SK-N-SH treated with all-trans-retinoic acid at 6 μM for 48 hours (cell line): Measurements from ENCODE around the gene SRGN.

ENCODE experiments used
- ATAC-seq: fragments of 200-7000 bp; cut with Tn5 transposase; 3 replicates; pipeline ENCODE4 v1.9.1; 2020; ENCODE audit warnings: mild to moderate bottlenecking, moderate library complexity
- BACH2 ChIP-seq: fragments of 250-450 bp; sonication (Bioruptor Pico); IDR thresholded peaks from 2 replicates; pipeline ENCODE4 v1.9.0; 2021; ENCODE audit warnings: mild to moderate bottlenecking, borderline replicate concordance
- ESRRG ChIP-seq: fragments of 250-450 bp; sonication (Bioruptor Pico); IDR thresholded peaks from 2 replicates; pipeline ENCODE4 v1.6.1; 2021; ENCODE audit warnings: mild to moderate bottlenecking
- GLIS3 ChIP-seq: fragments of 250-450 bp; sonication (Bioruptor Pico); IDR thresholded peaks from 2 replicates; pipeline ENCODE4 v1.5.0; 2020; ENCODE audit warnings: mild to moderate bottlenecking, moderate library complexity
- ISL1 ChIP-seq: fragments of 250-450 bp; sonication (Bioruptor Pico); IDR thresholded peaks from 2 replicates; pipeline ENCODE4 v2.1.2; 2022; ENCODE audit warnings: mild to moderate bottlenecking, moderate library complexity
- PPARA ChIP-seq: fragments of 250-450 bp; sonication (Bioruptor Pico); IDR thresholded peaks from 2 replicates; pipeline ENCODE4 v1.5.0; 2020; ENCODE audit warnings: mild to moderate bottlenecking, borderline replicate concordance
- RARB ChIP-seq: fragments of 250-450 bp; sonication (Bioruptor Pico); IDR thresholded peaks from 2 replicates; pipeline ENCODE4 v1.8.0; 2021; ENCODE audit warnings: mild to moderate bottlenecking, moderate library complexity
- SNAI2 ChIP-seq: fragments of 250-450 bp; sonication (Bioruptor Pico); IDR thresholded peaks from 2 replicates; pipeline ENCODE4 v1.5.0; 2020; ENCODE audit warnings: mild to moderate bottlenecking, moderate library complexity
- TCF4 ChIP-seq: fragments of 250-450 bp; sonication (Bioruptor Pico); IDR thresholded peaks from 2 replicates; pipeline ENCODE4 v1.8.0; 2021; ENCODE audit warnings: mild to moderate bottlenecking, moderate library complexity, borderline replicate concordance
- TOX ChIP-seq: fragments of 250-450 bp; sonication (Bioruptor Pico); IDR thresholded peaks from 2 replicates; pipeline ENCODE4 v1.8.0; 2021; ENCODE audit warnings: mild to moderate bottlenecking, moderate library complexity, borderline replicate concordance
- ZC3H10 ChIP-seq: fragments of 250-450 bp; sonication (Bioruptor Pico); IDR thresholded peaks from 2 replicates; pipeline ENCODE4 v1.5.1; 2021; ENCODE audit warnings: mild to moderate bottlenecking, moderate library complexity
- ZFP30 ChIP-seq: fragments of 450-650 bp; formaldehyde crosslinking; IDR thresholded peaks from 2 replicates; pipeline ENCODE4 v1.5.0; 2022; ENCODE audit warnings: mild to moderate bottlenecking, moderate library complexity
- ZNF565 ChIP-seq: fragments of 450-650 bp; formaldehyde crosslinking; conservative IDR thresholded peaks from 2 replicates; pipeline ENCODE4 v1.5.0; 2020; ENCODE audit warnings: low read depth, mild to moderate bottlenecking, moderate library complexity
- ZNF70 ChIP-seq: fragments of 450-650 bp; formaldehyde crosslinking; IDR thresholded peaks from 2 replicates; pipeline ENCODE4 v1.5.0; 2020; ENCODE audit warnings: mild to moderate bottlenecking, moderate library complexity
- TF ChIP-seq, protein P1 (sequence below): fragments of 250-450 bp; sonication (Bioruptor Pico); IDR thresholded peaks from 2 replicates; pipeline ENCODE4 v1.8.0; 2021; ENCODE audit warnings: low read depth, mild to moderate bottlenecking, moderate library complexity, borderline replicate concordance
- TF ChIP-seq, protein P2 (sequence below): fragments of 250-450 bp; sonication (Bioruptor Pico); IDR thresholded peaks from 2 replicates; pipeline ENCODE4 v1.5.1; 2021; ENCODE audit warnings: mild to moderate bottlenecking, moderate library complexity
- TF ChIP-seq, protein P3 (sequence below): fragments of 250-450 bp; sonication (Bioruptor Pico); IDR thresholded peaks from 2 replicates; pipeline ENCODE4 v1.8.0; 2020; ENCODE audit warnings: mild to moderate bottlenecking, moderate library complexity, borderline replicate concordance
- TF ChIP-seq, protein P4 (sequence below): fragments of 250-450 bp; sonication (Bioruptor Pico); IDR thresholded peaks from 2 replicates; pipeline ENCODE4 v1.5.1; 2020; ENCODE audit warnings: low read depth, mild to moderate bottlenecking, moderate library complexity
- TF ChIP-seq, protein P5 (sequence below): fragments of 250-450 bp; sonication (Bioruptor Pico); IDR thresholded peaks from 2 replicates; pipeline ENCODE4 v1.5.0; 2020; ENCODE audit warnings: mild to moderate bottlenecking, moderate library complexity

SRGN gene

DNA sequence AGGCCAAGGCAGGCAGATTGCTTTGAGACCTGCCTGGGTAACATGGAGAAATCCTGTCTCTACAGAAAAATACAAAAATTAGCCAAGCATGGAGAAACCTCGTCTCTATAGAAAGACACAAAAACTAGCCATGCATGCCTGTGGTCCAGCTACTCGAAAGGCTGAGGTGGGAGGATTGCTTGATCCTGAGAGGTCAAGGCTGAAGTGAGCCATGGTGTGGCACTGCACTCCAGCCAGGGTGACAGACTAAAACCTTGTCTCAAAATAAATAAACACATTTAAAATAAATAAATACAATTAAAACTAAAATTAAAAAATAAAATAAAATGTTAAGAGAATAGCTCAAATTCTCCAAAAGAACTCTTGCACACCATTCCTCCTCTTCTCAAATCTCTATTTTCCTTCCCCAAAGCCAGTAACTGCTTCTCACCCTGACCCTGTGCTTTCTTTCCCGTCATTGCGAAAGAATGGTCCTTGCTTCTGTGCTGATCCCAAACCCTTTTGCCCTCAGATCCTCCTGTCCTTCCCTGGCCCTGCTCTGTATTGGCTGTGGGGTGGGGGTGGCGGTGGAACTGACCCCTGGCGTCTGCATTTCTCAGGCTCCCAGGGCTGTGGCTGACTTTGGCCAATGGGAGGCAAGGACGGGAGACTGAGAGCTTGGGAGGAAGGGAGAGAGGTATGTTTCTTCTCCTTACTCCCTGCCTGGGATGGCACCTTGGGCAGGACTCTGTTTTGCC lies 12.4 kb downstream of the SRGN start (continued):
- TF ChIP-seq, protein P1, sequence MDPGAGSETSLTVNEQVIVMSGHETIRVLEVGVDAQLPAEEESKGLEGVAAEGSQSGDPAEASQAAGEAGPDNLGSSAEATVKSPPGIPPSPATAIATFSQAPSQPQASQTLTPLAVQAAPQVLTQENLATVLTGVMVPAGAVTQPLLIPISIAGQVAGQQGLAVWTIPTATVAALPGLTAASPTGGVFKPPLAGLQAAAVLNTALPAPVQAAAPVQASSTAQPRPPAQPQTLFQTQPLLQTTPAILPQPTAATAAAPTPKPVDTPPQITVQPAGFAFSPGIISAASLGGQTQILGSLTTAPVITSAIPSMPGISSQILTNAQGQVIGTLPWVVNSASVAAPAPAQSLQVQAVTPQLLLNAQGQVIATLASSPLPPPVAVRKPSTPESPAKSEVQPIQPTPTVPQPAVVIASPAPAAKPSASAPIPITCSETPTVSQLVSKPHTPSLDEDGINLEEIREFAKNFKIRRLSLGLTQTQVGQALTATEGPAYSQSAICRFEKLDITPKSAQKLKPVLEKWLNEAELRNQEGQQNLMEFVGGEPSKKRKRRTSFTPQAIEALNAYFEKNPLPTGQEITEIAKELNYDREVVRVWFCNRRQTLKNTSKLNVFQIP (CRISPR knock-in tag): no peak
- TF ChIP-seq ZFP30 (CRISPR knock-in tag) (no peak), TCF4 (no peak), ZNF565 (CRISPR knock-in tag) (no peak)
- TF ChIP-seq, all 23 proteins: peak for 0

DNA sequence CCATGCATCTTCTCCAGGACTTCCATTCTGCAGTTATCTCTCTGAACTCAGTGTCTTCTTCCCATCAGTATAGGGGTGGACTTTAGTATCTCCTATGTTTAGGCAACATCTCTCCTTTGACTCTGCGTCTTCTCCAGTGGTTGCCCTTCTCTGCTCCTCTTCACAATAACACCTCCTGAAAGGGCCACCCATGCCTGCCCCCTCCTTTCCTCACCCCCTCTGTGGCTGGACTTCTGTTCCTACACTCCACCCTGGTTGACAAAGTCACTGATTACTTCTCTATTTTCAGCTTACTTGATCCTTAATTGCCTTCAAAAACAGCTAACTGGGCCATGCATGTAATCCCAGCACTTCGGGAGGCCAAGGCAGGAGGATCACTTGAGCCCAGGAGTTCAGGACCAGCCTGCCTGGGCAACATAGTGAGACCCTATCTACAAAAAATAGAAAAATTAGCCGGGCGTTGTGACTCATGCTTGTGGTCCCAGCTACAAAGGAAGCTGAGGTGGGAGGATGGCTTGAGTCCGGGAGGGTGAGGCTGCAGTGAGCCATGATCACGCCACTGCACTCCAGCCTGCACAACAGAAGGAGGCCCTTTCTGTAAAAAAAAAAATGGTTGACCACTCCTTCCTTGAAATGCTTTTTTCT lies 13.7 kb downstream of the SRGN start:
- no peak for ATAC-seq
- TF ChIP-seq ZC3H10 (no peak), GLIS3 (CRISPR knock-in tag) (no peak), ZFP30 (CRISPR knock-in tag) (no peak), PPARA (no peak), ESRRG (CRISPR knock-in tag) (no peak), ZNF70 (CRISPR knock-in tag) (no peak), TCF4 (no peak), RARB (CRISPR knock-in tag) (no peak), ZNF565 (CRISPR knock-in tag) (no peak), ISL1 (CRISPR knock-in tag) (no peak), TOX (CRISPR knock-in tag) (no peak), SNAI2 (CRISPR knock-in tag) (no peak), BACH2 (CRISPR knock-in tag) (no peak)
- TF ChIP-seq, protein P2, sequence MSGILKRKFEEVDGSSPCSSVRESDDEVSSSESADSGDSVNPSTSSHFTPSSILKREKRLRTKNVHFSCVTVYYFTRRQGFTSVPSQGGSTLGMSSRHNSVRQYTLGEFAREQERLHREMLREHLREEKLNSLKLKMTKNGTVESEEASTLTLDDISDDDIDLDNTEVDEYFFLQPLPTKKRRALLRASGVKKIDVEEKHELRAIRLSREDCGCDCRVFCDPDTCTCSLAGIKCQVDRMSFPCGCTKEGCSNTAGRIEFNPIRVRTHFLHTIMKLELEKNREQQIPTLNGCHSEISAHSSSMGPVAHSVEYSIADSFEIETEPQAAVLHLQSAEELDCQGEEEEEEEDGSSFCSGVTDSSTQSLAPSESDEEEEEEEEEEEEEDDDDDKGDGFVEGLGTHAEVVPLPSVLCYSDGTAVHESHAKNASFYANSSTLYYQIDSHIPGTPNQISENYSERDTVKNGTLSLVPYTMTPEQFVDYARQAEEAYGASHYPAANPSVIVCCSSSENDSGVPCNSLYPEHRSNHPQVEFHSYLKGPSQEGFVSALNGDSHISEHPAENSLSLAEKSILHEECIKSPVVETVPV: no peak
- TF ChIP-seq, protein P1 (CRISPR knock-in tag): no peak
- TF ChIP-seq, protein P3, sequence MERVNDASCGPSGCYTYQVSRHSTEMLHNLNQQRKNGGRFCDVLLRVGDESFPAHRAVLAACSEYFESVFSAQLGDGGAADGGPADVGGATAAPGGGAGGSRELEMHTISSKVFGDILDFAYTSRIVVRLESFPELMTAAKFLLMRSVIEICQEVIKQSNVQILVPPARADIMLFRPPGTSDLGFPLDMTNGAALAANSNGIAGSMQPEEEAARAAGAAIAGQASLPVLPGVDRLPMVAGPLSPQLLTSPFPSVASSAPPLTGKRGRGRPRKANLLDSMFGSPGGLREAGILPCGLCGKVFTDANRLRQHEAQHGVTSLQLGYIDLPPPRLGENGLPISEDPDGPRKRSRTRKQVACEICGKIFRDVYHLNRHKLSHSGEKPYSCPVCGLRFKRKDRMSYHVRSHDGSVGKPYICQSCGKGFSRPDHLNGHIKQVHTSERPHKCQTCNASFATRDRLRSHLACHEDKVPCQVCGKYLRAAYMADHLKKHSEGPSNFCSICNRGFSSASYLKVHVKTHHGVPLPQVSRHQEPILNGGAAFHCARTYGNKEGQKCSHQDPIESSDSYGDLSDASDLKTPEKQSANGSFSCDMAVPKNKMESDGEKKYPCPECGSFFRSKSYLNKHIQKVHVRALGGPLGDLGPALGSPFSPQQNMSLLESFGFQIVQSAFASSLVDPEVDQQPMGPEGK: no peak
- TF ChIP-seq, protein P4, sequence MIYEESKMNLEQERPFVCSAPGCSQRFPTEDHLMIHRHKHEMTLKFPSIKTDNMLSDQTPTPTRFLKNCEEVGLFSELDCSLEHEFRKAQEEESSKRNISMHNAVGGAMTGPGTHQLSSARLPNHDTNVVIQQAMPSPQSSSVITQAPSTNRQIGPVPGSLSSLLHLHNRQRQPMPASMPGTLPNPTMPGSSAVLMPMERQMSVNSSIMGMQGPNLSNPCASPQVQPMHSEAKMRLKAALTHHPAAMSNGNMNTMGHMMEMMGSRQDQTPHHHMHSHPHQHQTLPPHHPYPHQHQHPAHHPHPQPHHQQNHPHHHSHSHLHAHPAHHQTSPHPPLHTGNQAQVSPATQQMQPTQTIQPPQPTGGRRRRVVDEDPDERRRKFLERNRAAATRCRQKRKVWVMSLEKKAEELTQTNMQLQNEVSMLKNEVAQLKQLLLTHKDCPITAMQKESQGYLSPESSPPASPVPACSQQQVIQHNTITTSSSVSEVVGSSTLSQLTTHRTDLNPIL (CRISPR knock-in tag): no peak
- TF ChIP-seq, protein P5, sequence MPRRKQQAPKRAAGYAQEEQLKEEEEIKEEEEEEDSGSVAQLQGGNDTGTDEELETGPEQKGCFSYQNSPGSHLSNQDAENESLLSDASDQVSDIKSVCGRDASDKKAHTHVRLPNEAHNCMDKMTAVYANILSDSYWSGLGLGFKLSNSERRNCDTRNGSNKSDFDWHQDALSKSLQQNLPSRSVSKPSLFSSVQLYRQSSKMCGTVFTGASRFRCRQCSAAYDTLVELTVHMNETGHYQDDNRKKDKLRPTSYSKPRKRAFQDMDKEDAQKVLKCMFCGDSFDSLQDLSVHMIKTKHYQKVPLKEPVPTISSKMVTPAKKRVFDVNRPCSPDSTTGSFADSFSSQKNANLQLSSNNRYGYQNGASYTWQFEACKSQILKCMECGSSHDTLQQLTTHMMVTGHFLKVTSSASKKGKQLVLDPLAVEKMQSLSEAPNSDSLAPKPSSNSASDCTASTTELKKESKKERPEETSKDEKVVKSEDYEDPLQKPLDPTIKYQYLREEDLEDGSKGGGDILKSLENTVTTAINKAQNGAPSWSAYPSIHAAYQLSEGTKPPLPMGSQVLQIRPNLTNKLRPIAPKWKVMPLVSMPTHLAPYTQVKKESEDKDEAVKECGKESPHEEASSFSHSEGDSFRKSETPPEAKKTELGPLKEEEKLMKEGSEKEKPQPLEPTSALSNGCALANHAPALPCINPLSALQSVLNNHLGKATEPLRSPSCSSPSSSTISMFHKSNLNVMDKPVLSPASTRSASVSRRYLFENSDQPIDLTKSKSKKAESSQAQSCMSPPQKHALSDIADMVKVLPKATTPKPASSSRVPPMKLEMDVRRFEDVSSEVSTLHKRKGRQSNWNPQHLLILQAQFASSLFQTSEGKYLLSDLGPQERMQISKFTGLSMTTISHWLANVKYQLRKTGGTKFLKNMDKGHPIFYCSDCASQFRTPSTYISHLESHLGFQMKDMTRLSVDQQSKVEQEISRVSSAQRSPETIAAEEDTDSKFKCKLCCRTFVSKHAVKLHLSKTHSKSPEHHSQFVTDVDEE (CRISPR knock-in tag): no peak
- TF ChIP-seq, all 23 proteins: peak for 0
